Upper lobe of left lung (tissue), 6 donors: ENCODE results near the gene MPRIP. TPM values are rescaled to one million over a fixed set of nuclear protein-coding genes. Genes with fewer than 3 reads are reported as not detected.
"Not testable (repeated sequence)": the region's sequence is repeated elsewhere in the genome, so short reads cannot be mapped to it uniquely, and the experiment has no call there.

ENCODE experiments used
- ATAC-seq, 2 donors: fragments of 200-7000 bp; cut with Tn5 transposase; one replicate each; pipeline ENCODE4 v1.9.1; 2022; ENCODE audit warnings: mild to moderate bottlenecking in 2 of 2, moderate library complexity in 2 of 2; ENCODE audit not compliant: low FRiP score in 2 of 2
- DNase-seq, 2 donors: peaks; one replicate each; pipeline ENCODE4 v3.0.0-alpha.2; 2019 to 2020
- H3K27ac ChIP-seq, 4 donors: fragments of 200-600 bp; sonication (generic); one replicate each; pipeline ENCODE4 v1.5.1; 2016 to 2019
- H3K27me3 ChIP-seq, 4 donors: fragments of 200-600 bp; sonication (generic); one replicate each; pipeline ENCODE4 v1.5.1; 2017 to 2019
- H3K36me3 ChIP-seq, 4 donors: fragments of 200-600 bp; sonication (generic); one replicate each; pipeline ENCODE4 v1.5.1; 2016 to 2019
- H3K4me1 ChIP-seq, 4 donors: fragments of 200-600 bp; sonication (generic); one replicate each; pipeline ENCODE4 v1.5.1; 2018 to 2019
- H3K4me3 ChIP-seq, 4 donors: fragments of 200-600 bp; sonication (generic); one replicate each; pipeline ENCODE4 v1.5.1; 2017 to 2019; ENCODE audit warnings: mild to moderate bottlenecking in 2 of 4, moderate library complexity in 1 of 4
- H3K9me3 ChIP-seq, 4 donors: fragments of 200-600 bp; sonication (generic); one replicate each; pipeline ENCODE4 v1.5.1; 2018 to 2019
- CTCF ChIP-seq, 6 experiments: fragments of 450-650 bp in 4 of 6; fragments of 200-600 bp in 2 of 6; sonication (generic) in 2 of 6; IDR thresholded peaks; one replicate each; pipeline ENCODE4 v1.5.1; 2016 to 2019; ENCODE audit warnings: antibody characterized with exemption in 6 of 6
- EP300 ChIP-seq, 4 donors: sonication (generic); formaldehyde crosslinking; IDR thresholded peaks; one replicate each; pipeline ENCODE4 v1.5.1; 2017; ENCODE audit warnings: antibody characterized with exemption in 4 of 4, control low read depth in 2 of 4
- POLR2A ChIP-seq, 4 donors: fragments of 450-650 bp; IDR thresholded peaks; one replicate each; pipeline ENCODE4 v1.5.1; 2016 to 2017; ENCODE audit warnings: antibody characterized with exemption in 4 of 4, mild to moderate bottlenecking in 2 of 4
- POLR2AphosphoS5 ChIP-seq, 2 donors: sonication (generic); formaldehyde crosslinking; IDR thresholded peaks; one replicate each; pipeline ENCODE4 v1.5.1; 2017; ENCODE audit warnings: antibody characterized with exemption in 2 of 2
- WGBS, 2 donors: methylation state at CpG; one replicate each; pipeline ENCODE4 v1.1.5; 2017 to 2018; 5-methylcytosine and 5-hydroxymethylcytosine counted together
- total RNA-seq, 6 donors: library from RNA; depleted of rRNA in 4 of 6; stranded (reverse); fragments of >200 nt in 4 of 6; gene quantifications; one replicate each; pipeline versions ENCODE4 v1.1.0 to v1.2.1, GENCODE V29; 2016 to 2021
- donor health status: DM: no; HTN: no; CAD: no; lungs with moderate emphysema.
- donor health status: DM: no; HTN: yes; CAD: no; lungs with severe emphysema.

MPRIP gene
- total RNA-seq, 6 donors from 2014 or later = 201 to 380 (median 285) TPM

- H3K9me3 ChIP-seq = no peaks in the 10 kb centered on the region
- H3K27me3 ChIP-seq = no peaks in the 10 kb centered on the region
- no peak overlapping the region for H3K27ac ChIP-seq
- WGBS, 2 donors = 86 to 93% methylated on average over 7 of the region's 7 CpGs
- ATAC-seq = no peak
- peaks cover 5 to 9% (median 6%) of the 10 kb centered on the region in 4 donors for H3K4me1 ChIP-seq
- no peaks in the 10 kb centered on the region for H3K36me3 ChIP-seq
- TF ChIP-seq CTCF (IDR thresholded peaks at IDR 0.05) = no peak
- DNase-seq = no peak
- H3K4me3 ChIP-seq = no peak overlapping the region
Measured at GRCh38 chr17:16999931-17000625, 42.2 kb upstream of the MPRIP start.

- Histone ChIP-seq H3K27me3 (no peaks in the 10 kb centered on the region), H3K4me1 (peaks cover 5 to 9% (median 6%) of the 10 kb centered on the region in 4 donors), H3K36me3 (no peaks in the 10 kb centered on the region), H3K4me3 (no peak overlapping the region), H3K9me3 (no peaks in the 10 kb centered on the region), H3K27ac (no peak overlapping the region)
- TF ChIP-seq CTCF (IDR thresholded peaks at IDR 0.05) = no peak
- TF ChIP-seq POLR2AphosphoS5 (IDR thresholded peaks at IDR 0.05) = no peak
- no peak for TF ChIP-seq EP300 (IDR thresholded peaks at IDR 0.05)
- no peak for TF ChIP-seq POLR2A (IDR thresholded peaks at IDR 0.05)
- ATAC-seq (no peak), DNase-seq (no peak)
- 77 to 88% methylated on average over 8 to 9 of the region's 9 CpGs for WGBS, 2 donors
Measured at GRCh38 chr17:17001076-17001777, 41.0 kb upstream of the MPRIP start.

GRCh38 chr17:17001874-17002520, 40.3 kb upstream of the MPRIP start:
- Histone ChIP-seq H3K4me3 (no peak overlapping the region), H3K27ac (no peak overlapping the region), H3K27me3 (no peaks in the 10 kb centered on the region), H3K36me3 (no peaks in the 10 kb centered on the region), H3K9me3 (no peaks in the 10 kb centered on the region), H3K4me1 (peaks cover 5 to 9% (median 6%) of the 10 kb centered on the region in 4 donors)
- no peak for TF ChIP-seq POLR2A (IDR thresholded peaks at IDR 0.05)
- TF ChIP-seq CTCF (IDR thresholded peaks at IDR 0.05) = peak; percentile 83 to 93 (median 91)
- DNase-seq = peak; percentile 88 to 94
- peak; percentile 89 to 90 for ATAC-seq
- WGBS, 2 donors = 45 to 49% methylated on average over 6 to 11 of the region's 22 CpGs

GRCh38 chr17:17002731-17003715, 39.2 kb upstream of the MPRIP start:
- H3K27me3 ChIP-seq, H3K4me3 ChIP-seq, H3K4me1 ChIP-seq, H3K9me3 ChIP-seq, DNase-seq, H3K27ac ChIP-seq, ATAC-seq, H3K36me3 ChIP-seq: not testable (repeated sequence)
- 90 to 93% methylated on average over 8 to 20 of the region's 20 CpGs for WGBS, 2 donors
